Stimulated activated CD4-positive, alpha-beta T cell treated with anti-CD3 and anti-CD28 coated beads, Interleukin-4, amount 100 ng/mL, for 4 hours (primary cell): Measurements from ENCODE around the gene PREB.

Experiments used
- DNase-seq, 2 experiments: peaks; one replicate each; pipeline ENCODE4 v3.0.0-alpha.2; 2020

PREB gene

DNA sequence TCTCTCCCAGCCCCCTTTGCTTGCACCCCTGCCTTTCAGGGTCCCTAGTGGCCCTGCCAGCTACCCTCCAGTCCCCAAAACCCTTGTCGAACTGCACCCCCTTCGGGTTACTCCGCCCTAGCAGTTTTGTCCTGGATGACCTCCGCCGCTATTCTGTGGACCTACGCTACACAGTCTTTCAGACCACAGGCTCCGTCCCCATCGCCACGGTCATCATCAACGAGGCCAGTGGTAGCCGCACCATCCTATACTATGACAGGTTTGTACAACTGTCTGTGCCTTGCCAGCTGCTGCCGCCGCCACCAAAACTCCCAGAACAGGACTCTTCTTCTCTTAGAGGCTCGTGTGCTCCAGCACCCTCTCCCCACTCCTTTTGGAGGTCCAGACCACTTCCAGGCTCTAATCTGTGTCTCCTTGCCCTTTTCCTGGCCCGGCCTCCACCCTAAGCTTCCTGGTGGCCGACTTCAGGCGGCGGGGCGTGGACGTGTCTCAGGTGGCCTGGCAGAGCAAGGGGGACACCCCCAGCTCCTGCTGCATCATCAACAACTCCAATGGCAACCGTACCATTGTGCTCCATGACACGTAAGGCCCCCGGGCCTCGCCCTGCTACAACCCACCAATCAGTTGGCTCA is 40.0 kb downstream of the PREB start:
- no peak for DNase-seq

GRCh38 chr2:27093430-27094352 is 40.7 kb downstream of the PREB start:
- DNase-seq: no peak

- DNase-seq: no peak
These were observed 41.6 kb downstream of the PREB start for GRCh38 chr2:27092696-27093429.

GRCh38 chr2:27091746-27092695 is 42.4 kb downstream of the PREB start:
- no peak for DNase-seq

- DNase-seq: no peak
These were observed 45.1 kb downstream of the PREB start for GRCh38 chr2:27089111-27089954.

- DNase-seq: no peak
These were observed 45.8 kb downstream of the PREB start for GRCh38 chr2:27088634-27089033.

GRCh38 chr2:27087823-27088410 is 46.5 kb downstream of the PREB start:
- DNase-seq: no peak

- DNase-seq: no peak
These were observed 47.5 kb downstream of the PREB start, which contains the start of gene KHK for GRCh38 chr2:27086724-27087593. KHK (plus strand) TSS chr2:27086772; CDS start chr2:27087260, 488 bp downstream.

DNA sequence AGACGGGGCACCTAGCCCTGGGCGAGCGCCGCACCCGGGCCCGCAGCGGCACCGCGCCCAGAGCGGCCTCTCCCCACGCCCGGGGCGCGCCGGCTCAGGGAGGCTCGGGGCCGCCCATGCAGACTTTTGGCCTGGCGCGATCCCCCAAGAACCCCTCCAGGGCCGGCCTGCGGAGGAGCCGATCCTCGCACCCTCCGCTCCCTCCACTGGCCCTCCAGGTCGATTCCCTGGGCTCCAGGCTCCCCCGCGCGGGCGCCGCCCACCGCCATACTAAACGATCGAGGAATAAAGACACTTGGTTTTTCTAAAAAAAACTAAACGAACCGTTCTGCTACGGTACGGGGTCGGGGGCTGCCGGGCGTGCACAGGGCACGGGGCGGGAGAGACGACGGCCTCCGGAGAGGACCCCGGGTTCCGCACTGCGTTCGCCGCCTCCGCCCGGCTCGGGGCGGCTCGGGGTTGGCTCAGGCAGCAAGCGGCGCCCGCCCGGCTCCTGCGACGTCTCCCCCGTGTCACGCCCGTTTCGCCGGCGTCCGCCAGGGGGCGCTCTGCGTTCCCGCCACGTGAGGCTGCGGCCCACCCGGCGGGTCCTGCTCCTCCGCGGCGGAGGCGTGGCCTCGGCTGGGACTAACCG is 48.2 kb downstream of the PREB start:
- DNase-seq: peak; percentile 97 to 98

- DNase-seq: peak in 1 of 2 experiments; percentile 41
These were observed 48.8 kb downstream of the PREB start for GRCh38 chr2:27085673-27086089.

DNA sequence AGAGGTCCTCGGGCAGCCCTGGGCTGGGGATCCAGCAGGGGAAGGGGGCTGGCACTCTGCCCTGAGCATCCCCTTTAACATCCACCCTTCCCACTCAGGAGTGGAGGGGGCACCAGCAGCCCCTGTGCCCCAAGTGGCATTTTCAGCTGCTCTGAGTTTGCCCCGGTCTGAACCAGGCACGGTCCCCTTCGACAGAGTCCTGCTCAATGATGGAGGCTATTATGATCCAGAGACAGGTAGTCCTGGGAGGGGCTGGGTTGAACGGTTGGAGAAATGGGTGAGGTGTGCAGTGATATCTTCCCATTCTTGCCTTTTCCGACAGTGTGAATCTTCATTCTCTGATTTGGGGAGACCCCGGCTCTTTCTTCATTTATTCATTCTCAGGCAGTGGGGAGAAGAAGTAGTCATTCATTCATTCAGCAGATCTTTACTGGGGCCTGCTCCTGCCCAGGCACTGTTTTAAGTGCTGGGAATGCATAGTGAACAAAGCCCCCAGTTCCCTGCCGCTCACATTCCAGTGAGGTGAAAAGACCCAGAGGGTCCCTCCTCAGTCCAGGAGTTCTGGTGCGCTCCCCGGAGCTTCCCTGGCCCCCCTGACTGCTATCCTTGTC is 49.3 kb downstream of the PREB start:
- no peak for DNase-seq

DNA sequence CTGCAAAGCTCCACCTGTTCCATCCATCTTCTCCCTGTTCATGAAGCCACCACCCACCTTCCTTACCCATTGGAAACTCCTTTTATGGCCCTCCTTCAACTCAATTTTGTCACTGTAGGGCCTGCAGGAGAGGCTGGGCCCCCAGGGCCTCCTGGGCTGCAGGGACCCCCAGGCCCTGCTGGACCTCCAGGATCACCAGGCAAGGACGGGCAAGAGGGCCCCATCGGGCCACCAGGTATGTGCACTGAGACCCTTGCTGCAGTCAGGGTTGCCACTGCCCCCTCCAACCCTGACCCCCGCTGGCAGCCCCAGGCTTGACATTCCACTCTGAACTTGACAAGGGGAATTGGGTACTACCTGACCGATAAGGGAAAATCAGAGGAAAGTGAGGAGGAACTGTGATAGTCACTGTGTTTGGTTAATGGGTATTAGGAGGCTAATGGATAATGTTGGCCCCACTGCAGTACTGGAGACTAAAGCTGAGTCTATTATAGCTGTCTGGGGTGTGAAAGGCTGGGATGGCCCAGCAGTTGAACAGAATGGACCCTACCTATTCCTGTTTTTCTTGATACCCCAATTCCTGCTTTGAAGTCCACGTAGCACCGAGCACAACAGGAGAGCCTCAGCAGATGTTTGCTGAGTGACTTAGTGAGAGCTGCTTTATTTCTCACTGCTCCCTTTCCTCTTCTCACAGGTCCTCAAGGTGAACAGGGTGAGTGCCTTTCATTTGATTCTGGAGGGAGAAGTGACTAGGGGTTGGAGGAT is 50.0 kb downstream of the PREB start:
- no peak for DNase-seq

DNA sequence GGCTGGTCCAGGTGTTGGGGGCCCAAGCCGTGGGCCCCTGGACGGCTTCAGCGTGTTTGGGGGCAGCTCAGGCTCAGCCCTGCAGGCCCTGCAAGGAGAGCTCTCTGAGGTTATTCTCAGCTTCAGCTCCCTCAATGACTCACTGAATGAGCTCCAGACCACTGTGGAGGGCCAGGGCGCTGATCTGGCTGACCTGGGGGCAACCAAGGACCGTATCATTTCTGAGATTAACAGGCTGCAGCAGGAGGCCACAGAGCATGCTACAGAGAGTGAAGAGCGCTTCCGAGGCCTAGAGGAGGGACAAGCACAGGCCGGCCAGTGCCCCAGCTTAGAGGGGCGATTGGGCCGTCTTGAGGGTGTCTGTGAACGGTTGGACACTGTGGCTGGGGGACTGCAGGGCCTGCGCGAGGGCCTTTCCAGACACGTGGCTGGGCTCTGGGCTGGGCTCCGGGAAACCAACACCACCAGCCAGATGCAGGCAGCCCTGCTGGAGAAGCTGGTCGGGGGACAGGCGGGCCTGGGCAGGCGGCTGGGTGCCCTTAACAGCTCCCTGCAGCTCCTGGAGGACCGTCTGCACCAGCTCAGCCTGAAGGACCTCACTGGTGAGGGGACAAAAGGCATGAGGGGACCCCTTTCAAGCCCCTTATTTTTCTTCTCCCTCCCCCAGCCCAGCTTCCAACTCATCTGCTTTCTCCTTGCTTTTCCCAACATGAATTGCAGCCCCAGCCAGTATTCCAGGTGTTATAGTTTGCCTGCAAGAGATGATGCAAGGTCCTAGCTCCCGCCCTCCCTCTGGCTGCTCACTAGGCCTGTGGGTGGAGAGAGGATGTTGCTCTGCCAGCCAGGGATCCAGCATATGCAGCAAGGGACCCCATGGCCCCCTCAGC is 50.8 kb downstream of the PREB start:
- DNase-seq: no peak

DNA sequence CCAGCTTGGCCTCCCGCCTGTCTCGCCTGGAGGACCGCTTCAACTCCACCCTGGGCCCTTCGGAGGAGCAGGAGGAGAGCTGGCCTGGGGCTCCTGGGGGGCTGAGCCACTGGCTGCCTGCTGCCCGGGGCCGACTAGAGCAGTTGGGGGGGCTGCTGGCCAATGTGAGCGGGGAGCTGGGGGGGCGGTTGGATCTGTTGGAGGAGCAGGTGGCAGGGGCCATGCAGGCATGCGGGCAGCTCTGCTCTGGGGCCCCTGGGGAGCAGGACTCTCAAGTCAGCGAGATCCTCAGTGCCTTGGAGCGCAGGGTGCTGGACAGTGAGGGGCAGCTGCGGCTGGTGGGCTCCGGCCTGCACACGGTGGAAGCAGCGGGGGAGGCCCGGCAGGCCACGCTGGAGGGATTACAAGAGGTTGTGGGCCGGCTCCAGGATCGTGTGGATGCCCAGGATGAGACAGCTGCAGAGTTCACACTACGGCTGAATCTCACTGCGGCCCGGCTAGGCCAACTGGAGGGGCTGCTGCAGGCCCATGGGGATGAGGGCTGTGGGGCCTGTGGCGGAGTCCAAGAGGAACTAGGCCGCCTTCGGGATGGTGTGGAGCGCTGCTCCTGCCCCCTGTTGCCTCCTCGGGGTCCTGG is 51.5 kb downstream of the PREB start:
- DNase-seq: no peak

GRCh38 chr2:27081984-27082772 is 52.3 kb downstream of the PREB start:
- no peak for DNase-seq
